Activated T-cell treated with anti-CD3 and anti-CD28 coated beads, Interleukin-2, amount 50 U/mL, for 24 hours (primary cell): ENCODE results near the gene GSE1.

Experiments used
- DNase-seq: peaks from one replicate; pipeline ENCODE4 v3.0.0-alpha.2; 2020
- H3K27ac Mint-ChIP-seq: 2 replicates; pipeline ENCODE4 v1.8.0; 2020; ENCODE audit warnings: mild to moderate bottlenecking, mixed read lengths
- H3K27me3 Mint-ChIP-seq: 2 replicates; pipeline ENCODE4 v1.8.0; 2020; ENCODE audit warnings: mixed read lengths
- H3K36me3 Mint-ChIP-seq: 2 replicates; pipeline ENCODE4 v1.8.0; 2020; ENCODE audit warnings: low read depth, mixed read lengths
- H3K4me1 Mint-ChIP-seq: 2 replicates; pipeline ENCODE4 v1.8.0; 2020; ENCODE audit warnings: low read depth, mixed read lengths
- H3K4me3 Mint-ChIP-seq: 2 replicates; pipeline ENCODE4 v1.8.0; 2020; ENCODE audit warnings: mild to moderate bottlenecking, moderate library complexity, mixed read lengths
- H3K9me3 Mint-ChIP-seq: 2 replicates; pipeline ENCODE4 v1.8.0; 2020; ENCODE audit warnings: mixed read lengths

The GSE1 gene

DNA sequence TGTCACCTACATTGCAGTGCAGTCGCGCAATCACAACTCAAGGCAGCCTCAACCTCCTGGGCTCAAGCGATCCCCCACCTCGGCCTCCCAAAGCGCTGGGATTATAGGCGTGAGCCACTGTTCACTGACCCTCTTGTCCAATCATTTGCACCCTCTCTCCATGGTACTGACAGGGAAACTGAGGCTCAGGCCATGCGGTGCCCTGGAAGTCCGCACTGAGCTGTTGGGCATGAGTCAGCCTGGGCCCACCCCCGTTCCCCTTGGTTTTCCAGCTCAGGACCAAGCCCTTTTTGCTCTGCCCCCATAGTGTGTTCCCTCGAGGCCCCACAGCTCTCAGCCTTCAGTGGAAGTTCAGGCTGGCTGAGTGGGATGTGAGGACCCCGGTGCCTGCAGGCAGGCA is 10.1 kb downstream of the GSE1 start:
- no peak for DNase-seq
- H3K4me3 Mint-ChIP-seq: no peak overlapping the region
- peaks cover under 1% of the 10 kb centered on the region for H3K27me3 Mint-ChIP-seq
- H3K9me3 Mint-ChIP-seq: no peaks in the 10 kb centered on the region
- H3K27ac Mint-ChIP-seq: no peak overlapping the region
- H3K36me3 Mint-ChIP-seq: no peaks in the 10 kb centered on the region
- peaks cover 31% of the 10 kb centered on the region for H3K4me1 Mint-ChIP-seq

DNA sequence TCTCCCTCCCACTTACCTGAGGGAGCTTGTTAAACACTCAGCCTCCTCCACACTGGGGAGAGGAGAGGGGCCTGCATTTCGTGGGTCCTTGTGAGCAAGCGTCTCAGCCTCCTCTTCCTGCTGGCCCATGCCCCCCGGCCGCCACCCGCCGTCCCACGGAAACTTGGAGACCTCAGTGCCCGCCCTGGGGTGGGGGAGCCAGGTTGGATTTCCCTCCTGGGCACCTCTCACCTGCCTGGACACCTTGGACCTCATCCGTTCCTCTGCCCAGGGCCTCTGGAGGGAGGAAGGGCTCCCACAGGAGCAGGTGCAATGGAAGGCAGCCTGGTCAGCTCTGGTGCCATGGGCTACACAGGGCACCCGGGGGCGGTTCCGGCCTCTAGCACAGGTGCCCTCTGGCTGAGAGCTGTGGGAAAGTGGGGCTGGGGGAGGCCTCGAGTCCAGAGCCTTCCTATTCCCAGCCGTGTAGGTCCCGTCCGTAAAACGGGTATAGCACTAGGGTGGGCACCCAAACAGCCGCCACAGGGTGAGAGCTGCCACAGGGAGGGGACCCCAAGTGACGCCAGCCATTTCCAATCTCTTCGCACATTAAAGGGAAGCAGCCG is 11.0 kb downstream of the GSE1 start:
- Mint-ChIP-seq H3K9me3 (no peaks in the 10 kb centered on the region), H3K27me3 (no peaks in the 10 kb centered on the region), H3K27ac (no peak overlapping the region), H3K4me3 (no peak overlapping the region), H3K4me1 (peaks cover 35% of the 10 kb centered on the region), H3K36me3 (peaks cover 7% of the 10 kb centered on the region)
- no peak for DNase-seq

DNA sequence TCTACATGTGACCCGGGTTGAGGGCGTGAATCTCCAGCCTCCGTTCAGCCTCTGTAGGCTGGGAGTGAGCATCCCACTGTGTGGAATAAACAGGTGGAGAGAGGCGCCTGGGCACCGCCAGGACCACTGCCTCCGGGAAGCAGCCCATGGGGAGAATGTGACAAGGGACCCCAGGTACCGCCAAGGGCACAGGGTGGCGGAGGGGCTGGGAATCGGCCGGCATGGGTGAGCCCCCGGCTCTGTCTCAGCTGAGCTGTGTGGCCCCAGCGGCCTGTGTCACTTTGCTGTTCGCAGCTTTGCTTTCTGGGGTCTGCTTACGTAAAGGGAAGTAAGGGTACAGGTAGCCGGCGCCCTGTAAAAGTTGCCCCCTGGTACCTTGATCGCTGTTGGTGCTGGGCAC is 11.5 kb downstream of the GSE1 start:
- H3K4me3 Mint-ChIP-seq: no peak overlapping the region

DNA sequence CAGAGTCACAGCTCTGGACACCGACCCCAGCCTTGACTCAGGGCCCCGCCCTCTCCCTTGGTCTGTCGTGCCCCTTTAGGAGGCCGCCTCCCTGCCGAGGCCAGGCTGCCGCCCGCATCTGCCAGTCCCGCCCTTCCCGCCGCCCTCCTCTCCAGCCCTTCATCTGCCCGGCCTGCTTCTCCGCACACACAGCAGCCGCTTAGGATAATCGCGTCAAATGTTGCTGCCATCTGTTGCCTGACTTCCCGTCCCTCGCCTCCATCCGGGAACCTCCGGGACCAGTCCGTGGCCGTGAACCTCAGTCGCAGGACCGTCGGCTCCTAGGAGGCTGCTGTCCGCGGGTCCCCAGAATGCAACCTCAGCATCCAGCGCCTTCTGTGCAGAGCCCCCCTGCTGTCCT is 11.9 kb downstream of the GSE1 start:
- no peak overlapping the region for H3K27ac Mint-ChIP-seq
- DNase-seq: no peak
- H3K4me1 Mint-ChIP-seq: peaks cover 35% of the 10 kb centered on the region
- H3K36me3 Mint-ChIP-seq: peaks cover 11% of the 10 kb centered on the region
- H3K27me3 Mint-ChIP-seq: no peaks in the 10 kb centered on the region
- peaks cover 4% of the 10 kb centered on the region for H3K9me3 Mint-ChIP-seq
- H3K4me3 Mint-ChIP-seq: no peak overlapping the region

More for the DNA sequence above, 11.5 kb downstream of the GSE1 start:
- H3K4me1 Mint-ChIP-seq: peaks cover 35% of the 10 kb centered on the region
- DNase-seq: no peak
- peaks cover 2% of the 10 kb centered on the region for H3K9me3 Mint-ChIP-seq
- peaks cover 9% of the 10 kb centered on the region for H3K36me3 Mint-ChIP-seq
- no peak overlapping the region for H3K27ac Mint-ChIP-seq
- no peaks in the 10 kb centered on the region for H3K27me3 Mint-ChIP-seq

DNA sequence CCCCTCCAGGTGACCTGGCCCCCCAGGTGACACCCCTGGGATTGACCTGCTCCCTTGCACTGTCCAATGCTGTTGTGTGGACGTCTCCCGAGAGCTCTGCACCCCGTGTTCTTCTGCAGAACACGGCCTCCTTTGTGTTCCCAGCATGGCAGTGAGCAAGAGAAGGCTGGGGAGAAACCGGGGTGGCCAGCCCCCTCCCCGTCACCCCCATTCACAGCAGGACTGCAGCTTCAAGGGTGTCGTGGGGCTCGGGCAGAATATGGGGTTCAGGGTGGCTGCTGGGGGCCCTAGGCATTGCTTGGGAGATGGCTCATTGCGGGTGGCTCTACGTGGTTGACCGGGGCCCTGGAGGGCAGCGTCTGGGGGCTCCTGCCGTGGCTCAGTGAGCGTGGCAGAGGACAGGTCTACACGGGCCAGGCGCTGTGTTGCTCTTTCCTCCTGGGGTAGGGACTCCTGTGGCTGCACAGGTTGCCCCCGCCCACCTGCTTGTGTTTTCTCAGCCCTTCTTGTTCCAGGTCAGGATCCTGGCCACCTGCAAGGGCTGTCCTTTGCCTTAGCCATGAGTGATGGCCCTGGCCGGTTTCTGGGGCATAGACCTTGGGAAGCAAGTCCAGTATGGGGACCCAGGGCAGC is 12.5 kb downstream of the GSE1 start:
- H3K27me3 Mint-ChIP-seq: no peaks in the 10 kb centered on the region
- peaks cover 11% of the 10 kb centered on the region for H3K36me3 Mint-ChIP-seq
- no peak overlapping the region for H3K27ac Mint-ChIP-seq
- no peak overlapping the region for H3K4me3 Mint-ChIP-seq
- peaks cover 35% of the 10 kb centered on the region for H3K4me1 Mint-ChIP-seq
- no peak for DNase-seq
- H3K9me3 Mint-ChIP-seq: peaks cover 4% of the 10 kb centered on the region

DNA sequence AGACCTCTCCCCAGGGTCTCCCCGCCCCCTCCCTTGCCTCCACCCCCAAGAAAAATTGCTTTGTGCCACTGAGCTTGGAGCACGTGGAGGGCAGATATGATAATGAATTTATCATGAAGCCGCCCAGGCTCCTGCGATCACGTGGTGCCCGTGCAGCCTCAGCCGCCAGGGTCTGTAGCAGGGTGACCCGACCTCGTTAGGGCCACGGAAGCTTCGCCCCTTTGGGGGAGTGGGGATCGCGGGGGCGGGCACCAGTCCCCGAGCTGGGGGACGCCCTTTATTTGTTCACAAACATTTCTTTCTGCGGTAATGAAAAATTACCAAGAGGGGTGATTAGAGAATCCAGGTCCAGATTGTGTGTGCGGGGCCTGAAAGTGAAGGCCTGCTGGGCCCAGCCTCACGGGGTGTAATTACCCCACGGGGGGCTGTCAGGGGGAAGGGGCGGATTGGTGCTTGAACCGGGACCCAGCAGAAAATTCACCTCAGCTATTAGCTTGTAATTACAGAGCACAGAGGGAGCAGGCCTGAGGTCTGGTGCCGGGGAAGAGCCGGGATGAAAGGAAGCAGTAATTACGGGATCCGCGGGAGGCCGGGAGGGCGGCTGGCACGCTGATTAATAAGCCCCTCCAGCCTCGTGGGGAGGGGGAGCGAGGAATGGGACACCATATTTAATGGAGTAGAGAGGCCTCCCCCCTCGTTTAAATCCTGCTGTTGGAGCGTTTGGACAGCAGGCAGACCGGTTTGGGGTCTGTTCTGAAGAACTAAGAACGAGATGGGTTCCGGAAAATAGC is 13.3 kb downstream of the GSE1 start:
- H3K4me3 Mint-ChIP-seq: no peak overlapping the region
- no peak for DNase-seq
- peaks cover 30% of the 10 kb centered on the region for H3K4me1 Mint-ChIP-seq
- H3K9me3 Mint-ChIP-seq: peaks cover 4% of the 10 kb centered on the region
- H3K36me3 Mint-ChIP-seq: peaks cover 11% of the 10 kb centered on the region
- H3K27ac Mint-ChIP-seq: peak overlapping the region; percentile 59
- H3K27me3 Mint-ChIP-seq: no peaks in the 10 kb centered on the region

DNA sequence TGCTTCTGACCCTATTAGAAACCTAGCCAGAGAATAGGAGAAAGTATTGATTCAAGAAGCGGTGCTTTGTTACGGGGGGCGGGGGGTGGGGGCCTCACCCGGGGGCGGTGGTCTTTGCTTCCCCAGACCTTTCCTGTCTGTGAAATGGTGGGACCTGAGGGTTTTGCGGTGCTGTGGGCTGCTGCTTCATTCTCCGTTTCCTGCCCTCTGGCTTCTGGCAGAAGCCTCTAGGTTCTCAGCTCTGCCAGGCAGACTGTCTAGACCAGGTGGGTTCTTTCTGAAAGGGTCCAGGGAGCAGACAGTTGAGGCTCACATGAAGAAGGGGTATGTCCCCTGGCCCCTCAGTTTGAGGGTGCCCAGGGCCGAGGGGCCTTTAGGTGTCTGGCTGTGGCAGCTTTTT is 14.0 kb downstream of the GSE1 start:
- Mint-ChIP-seq H3K27ac (peak overlapping the region; percentile 37), H3K36me3 (peaks cover 11% of the 10 kb centered on the region), H3K4me1 (peaks cover 27% of the 10 kb centered on the region), H3K4me3 (no peak overlapping the region), H3K9me3 (peaks cover 4% of the 10 kb centered on the region), H3K27me3 (no peaks in the 10 kb centered on the region)
- no peak for DNase-seq

DNA sequence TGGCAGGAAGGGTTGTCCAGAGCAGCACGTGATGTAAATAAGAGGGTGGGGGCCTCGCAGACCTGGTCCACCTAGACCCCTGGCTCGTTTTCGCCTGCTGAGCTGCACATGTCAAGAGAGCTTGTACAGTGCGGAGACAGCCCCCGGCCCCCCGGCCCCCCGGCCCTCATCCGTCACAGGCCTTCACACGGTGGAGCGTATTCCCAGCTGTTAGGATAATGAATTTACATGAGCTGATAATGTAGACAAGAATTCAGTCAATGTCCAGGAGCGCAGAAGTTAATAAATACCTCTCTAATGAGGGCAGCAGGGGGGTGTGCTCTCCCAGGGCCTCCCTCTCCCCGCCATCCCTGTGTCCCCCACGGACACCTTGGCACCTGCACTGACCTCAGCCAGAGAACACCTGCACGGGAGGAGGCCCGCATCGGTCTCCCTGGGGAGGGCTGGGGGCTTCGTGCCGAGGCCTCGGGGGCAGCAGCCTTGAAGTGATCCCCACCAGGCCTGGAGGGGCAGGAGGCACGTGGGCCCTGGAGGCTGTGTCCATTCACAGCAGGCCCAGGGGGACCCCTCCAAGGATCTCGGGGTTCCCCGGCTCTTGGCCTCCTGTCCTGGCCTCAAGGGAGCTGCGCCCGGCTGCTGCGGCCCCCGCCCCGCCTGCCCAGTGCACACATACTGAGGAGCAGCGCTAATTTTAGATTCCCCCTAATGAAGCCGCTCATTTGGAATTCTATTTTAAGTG is 14.6 kb downstream of the GSE1 start:
- peaks cover 11% of the 10 kb centered on the region for H3K36me3 Mint-ChIP-seq
- H3K27me3 Mint-ChIP-seq: no peaks in the 10 kb centered on the region
- peak overlapping the region; percentile 37 for H3K27ac Mint-ChIP-seq
- no peak overlapping the region for H3K4me3 Mint-ChIP-seq
- no peak for DNase-seq
- peaks cover 22% of the 10 kb centered on the region for H3K4me1 Mint-ChIP-seq
- H3K9me3 Mint-ChIP-seq: peaks cover 4% of the 10 kb centered on the region

DNA sequence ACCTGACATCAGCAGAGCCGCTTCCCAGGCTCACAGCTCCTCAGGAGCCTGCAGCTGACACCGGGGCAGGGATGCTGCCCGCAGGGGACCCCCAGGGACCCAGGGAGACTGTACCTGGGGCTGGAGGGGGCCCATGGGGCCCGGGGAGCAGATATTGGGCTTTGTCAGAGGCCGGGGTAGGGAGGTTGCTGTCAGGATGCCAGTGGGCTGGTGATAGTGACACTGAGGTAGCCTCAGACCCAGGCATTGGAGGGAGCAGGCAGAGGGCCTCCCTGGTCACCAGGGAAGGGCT is 15.1 kb downstream of the GSE1 start:
- H3K4me1 Mint-ChIP-seq: peaks cover 20% of the 10 kb centered on the region
- peaks cover 11% of the 10 kb centered on the region for H3K36me3 Mint-ChIP-seq
- no peak overlapping the region for H3K4me3 Mint-ChIP-seq
- peaks cover 4% of the 10 kb centered on the region for H3K9me3 Mint-ChIP-seq
- H3K27me3 Mint-ChIP-seq: no peaks in the 10 kb centered on the region
- no peak overlapping the region for H3K27ac Mint-ChIP-seq
- DNase-seq: no peak

DNA sequence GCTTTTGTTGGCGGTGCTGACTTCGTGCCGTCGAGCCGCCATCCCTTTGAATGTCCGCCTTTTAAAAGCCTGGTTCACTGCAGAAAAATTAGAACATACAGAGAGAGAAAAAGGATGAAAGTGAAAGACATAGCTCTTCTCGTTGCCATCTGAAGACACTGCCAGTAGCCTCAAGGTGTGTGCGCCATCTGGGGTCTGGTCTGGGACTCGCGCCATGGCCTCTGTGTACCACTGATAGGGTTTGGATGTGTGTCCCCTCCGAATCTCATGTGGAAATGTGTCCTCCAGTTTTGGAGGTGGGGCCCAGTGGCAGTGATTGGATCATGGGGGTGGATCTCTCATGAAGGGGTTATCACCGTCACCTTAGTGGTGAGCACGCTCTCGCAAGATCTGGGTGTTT is 15.5 kb downstream of the GSE1 start:
- no peak overlapping the region for H3K27ac Mint-ChIP-seq
- DNase-seq: no peak
- peaks cover 17% of the 10 kb centered on the region for H3K4me1 Mint-ChIP-seq
- no peaks in the 10 kb centered on the region for H3K27me3 Mint-ChIP-seq
- peaks cover 4% of the 10 kb centered on the region for H3K9me3 Mint-ChIP-seq
- no peak overlapping the region for H3K4me3 Mint-ChIP-seq
- H3K36me3 Mint-ChIP-seq: peaks cover 11% of the 10 kb centered on the region

DNA sequence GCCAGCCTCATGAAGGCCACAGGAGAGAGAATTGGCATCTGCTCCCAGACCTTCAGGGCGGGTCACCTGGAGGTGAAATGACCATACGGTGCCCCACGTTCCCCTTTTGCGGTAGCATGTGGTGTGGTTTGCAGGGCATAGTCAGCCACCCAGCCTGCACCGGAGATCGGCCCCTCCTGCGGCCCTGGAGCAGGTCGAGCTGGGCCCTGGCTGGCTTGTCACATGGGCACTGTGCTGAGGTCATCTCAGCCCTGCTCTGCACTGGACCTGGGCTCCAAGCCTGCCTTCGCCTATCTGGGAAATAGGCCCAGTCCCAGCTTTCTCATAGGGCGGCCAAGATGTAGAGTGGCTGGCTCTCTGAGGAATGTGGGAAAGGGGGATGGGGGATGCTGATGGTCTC is 16.2 kb downstream of the GSE1 start:
- Mint-ChIP-seq H3K27me3 (no peaks in the 10 kb centered on the region), H3K4me3 (no peak overlapping the region), H3K27ac (no peak overlapping the region), H3K9me3 (peaks cover 4% of the 10 kb centered on the region), H3K4me1 (peaks cover 17% of the 10 kb centered on the region), H3K36me3 (peaks cover 11% of the 10 kb centered on the region)
- no peak for DNase-seq

DNA sequence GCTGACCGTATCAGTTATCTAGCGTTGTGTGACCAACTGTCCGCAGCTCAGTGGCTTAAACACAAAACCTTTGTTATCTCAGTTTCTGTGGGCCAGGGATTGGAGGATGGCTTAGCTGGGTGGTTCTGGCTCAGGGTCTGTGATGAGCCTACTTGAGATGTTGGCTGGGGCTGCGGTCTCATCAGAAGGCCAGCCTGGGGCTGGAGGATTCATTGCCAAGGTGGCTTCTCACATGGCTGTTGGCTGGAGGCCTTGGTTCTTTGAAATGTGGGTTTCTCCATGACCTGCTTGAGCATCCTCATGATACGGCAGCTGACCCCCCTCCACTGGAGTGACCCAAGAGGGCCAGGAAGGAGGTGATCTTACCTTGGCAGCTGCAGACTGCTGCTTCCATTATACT is 16.7 kb downstream of the GSE1 start:
- H3K4me1 Mint-ChIP-seq: peaks cover 17% of the 10 kb centered on the region
- H3K4me3 Mint-ChIP-seq: no peak overlapping the region
- H3K36me3 Mint-ChIP-seq: peaks cover 11% of the 10 kb centered on the region
- no peaks in the 10 kb centered on the region for H3K27me3 Mint-ChIP-seq
- peaks cover 4% of the 10 kb centered on the region for H3K9me3 Mint-ChIP-seq
- DNase-seq: no peak
- H3K27ac Mint-ChIP-seq: no peak overlapping the region

DNA sequence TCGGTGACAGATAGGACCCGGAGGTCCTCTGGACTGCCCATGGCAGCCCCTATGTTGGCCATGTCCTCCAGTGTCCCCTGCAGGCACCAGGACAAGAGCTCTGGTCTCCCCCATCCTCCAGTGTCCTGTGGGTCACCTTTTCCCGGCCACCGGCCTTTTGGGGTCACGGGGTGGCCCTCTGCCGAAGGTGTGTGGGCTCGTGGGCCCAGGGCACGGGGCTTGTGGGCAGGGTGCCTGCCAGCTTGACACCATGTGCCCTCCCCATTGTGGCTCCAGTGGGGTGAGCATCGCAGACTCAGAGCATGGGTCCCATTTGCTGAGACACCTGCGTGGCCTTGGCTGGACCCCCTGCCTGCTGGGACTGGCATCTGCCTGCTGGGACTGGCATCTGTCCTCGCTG is 18.1 kb downstream of the GSE1 start:
- no peaks in the 10 kb centered on the region for H3K27me3 Mint-ChIP-seq
- no peak overlapping the region for H3K27ac Mint-ChIP-seq
- H3K4me1 Mint-ChIP-seq: peaks cover 15% of the 10 kb centered on the region
- no peak for DNase-seq
- H3K36me3 Mint-ChIP-seq: peaks cover 11% of the 10 kb centered on the region
- no peak overlapping the region for H3K4me3 Mint-ChIP-seq
- peaks cover 4% of the 10 kb centered on the region for H3K9me3 Mint-ChIP-seq

DNA sequence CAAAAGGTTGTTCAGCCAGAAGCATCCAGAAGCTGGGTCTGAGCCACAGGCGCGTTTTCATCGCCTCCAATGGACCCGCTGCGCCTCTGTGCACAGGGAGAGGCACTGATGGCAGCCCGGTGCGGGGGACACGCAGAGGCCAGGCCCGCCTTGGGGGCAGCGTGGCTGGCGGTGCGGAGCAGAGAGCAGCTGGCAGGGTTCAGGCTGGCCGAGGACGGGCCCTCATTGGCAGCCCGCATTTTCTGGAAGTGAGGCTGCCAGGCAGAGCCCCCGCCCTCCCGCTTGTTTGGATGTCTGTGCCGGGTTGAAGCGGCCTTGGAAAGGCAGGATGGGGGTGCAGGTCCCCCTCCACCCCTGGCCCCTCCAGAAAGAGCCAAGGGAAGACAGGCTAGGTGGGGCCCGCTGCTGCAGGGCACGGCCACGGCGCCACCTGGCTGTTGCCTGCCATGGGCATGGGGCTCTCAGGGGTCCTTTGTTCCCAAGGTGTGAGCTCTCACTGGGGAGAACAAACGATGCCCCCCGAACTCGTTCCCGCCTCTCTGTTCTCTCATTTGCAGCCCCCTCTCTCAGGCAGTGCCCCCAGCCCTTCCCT is 18.8 kb downstream of the GSE1 start:
- Mint-ChIP-seq H3K27me3 (no peaks in the 10 kb centered on the region), H3K36me3 (peaks cover 11% of the 10 kb centered on the region), H3K9me3 (peaks cover 4% of the 10 kb centered on the region), H3K4me3 (no peak overlapping the region), H3K27ac (no peak overlapping the region), H3K4me1 (peaks cover 10% of the 10 kb centered on the region)
- no peak for DNase-seq
